ENCODE data around the gene WDR73. TPM values are rescaled to one million over a fixed set of nuclear protein-coding genes. Genes with fewer than 3 reads are reported as not detected.
A peak's percentile ranks its signal among the peaks of the same experiment; 100 is the strongest.

The WDR73 gene
- total and polyA plus RNA-seq, 2 donors (not counting 3 experiments of a cell fraction or from before 2014, with no cell fraction given), result 29.0 to 29.1 TPM

DNA sequence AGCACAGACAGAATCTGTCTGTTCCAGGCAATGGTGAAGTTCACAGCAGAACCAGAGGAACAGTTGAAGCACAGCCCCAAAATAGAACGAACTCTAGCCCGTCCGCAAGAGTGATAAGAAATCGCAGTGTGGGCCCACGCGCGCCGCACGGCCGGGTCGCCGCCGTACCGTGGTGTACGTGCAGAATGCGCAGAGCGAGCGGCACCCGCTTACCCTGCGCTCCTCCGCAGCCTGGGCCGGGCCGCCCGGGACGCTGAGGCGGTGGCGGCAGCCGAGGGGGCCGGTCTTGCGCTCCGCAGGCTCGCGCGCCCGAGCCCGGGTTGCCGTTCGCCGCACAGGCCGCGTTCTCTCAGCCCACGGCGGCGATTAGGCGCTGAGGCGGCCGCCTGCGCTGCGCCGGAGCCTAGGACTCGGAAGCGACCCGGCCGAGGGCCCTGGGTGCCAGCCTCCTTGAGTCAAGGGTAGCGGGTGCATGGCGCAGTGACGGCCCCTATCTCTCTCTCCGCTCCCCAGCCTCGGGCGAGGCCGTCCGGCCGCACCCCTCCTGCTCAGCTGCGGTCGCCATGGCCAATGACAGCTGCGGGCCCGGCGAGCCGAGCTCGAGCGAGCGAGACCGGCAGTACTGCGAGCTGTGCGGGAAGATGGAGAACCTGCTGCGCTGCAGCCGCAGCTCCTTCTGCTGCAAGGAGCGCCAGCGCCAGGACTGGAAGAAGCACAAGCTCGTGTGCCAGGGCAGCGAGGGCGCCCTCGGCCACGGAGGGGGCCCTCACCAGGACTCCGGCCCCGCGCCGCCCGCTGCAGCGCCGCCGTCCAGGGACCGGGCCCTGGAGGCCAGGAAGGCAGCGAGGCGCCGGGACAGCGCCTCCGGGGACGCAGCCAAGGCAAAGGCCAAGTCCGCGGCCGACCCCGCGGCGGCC, 20.5 kb downstream of the WDR73 start:
- intact Hi-C loops (cut with micrococcal nuclease), result loop anchor here (1.0 kb wide), 1 partner anchor 21 kb away; the partner anchor contains the start of gene WDR73
- peak overlapping the region; percentile 28 for H3K27ac ChIP-seq (ENCODE audit: insufficient read depth, low read depth, low read length)
- FAIRE-seq, result peak; percentile 80

More for the DNA sequence above, 20.5 kb downstream of the WDR73 start:
- Histone ChIP-seq H3K4me3 (replicated peaks in 1 of 3; ENCODE audit: insufficient read depth in 1 of 3, low read depth in 1 of 3, low read length in 3 of 3) (peak overlapping the region; percentile 44 to 66 (median 46)), H2AFZ (ENCODE audit: low read depth, low read length) (peak overlapping the region; percentile 51), H4K20me1 (replicated peaks; ENCODE audit: control insufficient read depth, extremely low read depth, insufficient read depth, low read length) (no peaks in the 10 kb centered on the region), H3K4me2 (ENCODE audit: insufficient read depth, low read length) (peak overlapping the region; percentile 90), H3K27me3 (ENCODE audit: control insufficient read depth in 2 of 2, insufficient read depth in 2 of 2, low read length in 2 of 2) (no peaks in the 10 kb centered on the region), H3K9me1 (replicated peaks; ENCODE audit: control insufficient read depth, extremely low read depth, insufficient read depth, low read length) (no peaks in the 10 kb centered on the region), H3K9ac (replicated peaks; ENCODE audit: extremely low read depth, insufficient read depth, low read length) (peak overlapping the region; percentile 67), H3K9me3 (replicated peaks; ENCODE audit: control insufficient read depth, insufficient read depth, low read length) (no peaks in the 10 kb centered on the region), H3K79me2 (ENCODE audit: control insufficient read depth, insufficient read depth, low read length) (peaks cover 12% of the 10 kb centered on the region), H3K4me1 (ENCODE audit: control insufficient read depth, extremely low read depth, insufficient read depth, low read length) (peaks cover 26% of the 10 kb centered on the region), H3K36me3 (ENCODE audit: control insufficient read depth in 2 of 2, extremely low read depth in 1 of 2, insufficient read depth in 2 of 2, low read length in 2 of 2) (peaks cover 0 to 2% of the 10 kb centered on the region in 2 experiments)
- POLR2A ChIA-PET, result no interaction called here
- CTCF ChIA-PET, result interaction anchor here (1.2 to 4.7 kb wide), 3 partner anchors 21 to 35 kb away, joined by 5 to 25 read pairs (median 6); partner anchors contain the start of gene WDR73
- BruUV-seq (replicated peaks), result no TSS peak
- dilution Hi-C loops (cut with MboI; ENCODE audit: extremely low pct_ligation_motif_present, low sequenced_read_pairs), result no loop called here
- TF ChIP-seq EZH2 (IDR thresholded peaks at IDR 0.05; ENCODE audit: borderline replicate concordance, low read depth, low read length, severe bottlenecking), result no peak
- no peak for TF ChIP-seq JUN (IDR thresholded peaks at IDR 0.05; ENCODE audit: borderline replicate concordance, insufficient read depth, insufficient read length, low read depth)
- TF ChIP-seq POLR2A (IDR thresholded peaks at IDR 0.05; ENCODE audit: low read depth, low read length), result no peak
- no peak for TF ChIP-seq FOS (IDR thresholded peaks at IDR 0.05; ENCODE audit: borderline replicate concordance, insufficient read depth, low read length)
- peak; percentile 29 for TF ChIP-seq POLR2AphosphoS5 (IDR thresholded peaks at IDR 0.05; ENCODE audit: insufficient read depth, low read depth, low read length)
- TF ChIP-seq, protein P1, sequence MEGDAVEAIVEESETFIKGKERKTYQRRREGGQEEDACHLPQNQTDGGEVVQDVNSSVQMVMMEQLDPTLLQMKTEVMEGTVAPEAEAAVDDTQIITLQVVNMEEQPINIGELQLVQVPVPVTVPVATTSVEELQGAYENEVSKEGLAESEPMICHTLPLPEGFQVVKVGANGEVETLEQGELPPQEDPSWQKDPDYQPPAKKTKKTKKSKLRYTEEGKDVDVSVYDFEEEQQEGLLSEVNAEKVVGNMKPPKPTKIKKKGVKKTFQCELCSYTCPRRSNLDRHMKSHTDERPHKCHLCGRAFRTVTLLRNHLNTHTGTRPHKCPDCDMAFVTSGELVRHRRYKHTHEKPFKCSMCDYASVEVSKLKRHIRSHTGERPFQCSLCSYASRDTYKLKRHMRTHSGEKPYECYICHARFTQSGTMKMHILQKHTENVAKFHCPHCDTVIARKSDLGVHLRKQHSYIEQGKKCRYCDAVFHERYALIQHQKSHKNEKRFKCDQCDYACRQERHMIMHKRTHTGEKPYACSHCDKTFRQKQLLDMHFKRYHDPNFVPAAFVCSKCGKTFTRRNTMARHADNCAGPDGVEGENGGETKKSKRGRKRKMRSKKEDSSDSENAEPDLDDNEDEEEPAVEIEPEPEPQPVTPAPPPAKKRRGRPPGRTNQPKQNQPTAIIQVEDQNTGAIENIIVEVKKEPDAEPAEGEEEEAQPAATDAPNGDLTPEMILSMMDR (IDR thresholded peaks at IDR 0.05; ENCODE audit: extremely low read depth in 1 of 2, insufficient read depth in 1 of 2, low read depth in 1 of 2, low read length in 2 of 2), result no peak
- TF ChIP-seq, protein P2, sequence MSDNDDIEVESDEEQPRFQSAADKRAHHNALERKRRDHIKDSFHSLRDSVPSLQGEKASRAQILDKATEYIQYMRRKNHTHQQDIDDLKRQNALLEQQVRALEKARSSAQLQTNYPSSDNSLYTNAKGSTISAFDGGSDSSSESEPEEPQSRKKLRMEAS (IDR thresholded peaks at IDR 0.05; ENCODE audit: insufficient read depth, insufficient read length), result no peak
- no peak for TF ChIP-seq MYC (IDR thresholded peaks at IDR 0.05; ENCODE audit: low read depth, low read length)
- no peak for TF ChIP-seq GATA2 (IDR thresholded peaks at IDR 0.05; ENCODE audit: insufficient read depth, insufficient read length, low read depth, low read length)
- DNase-seq (ENCODE audit: low read depth, low spot score), result peak; percentile 85
